Right forelimb (tissue), 1 donor: ENCODE measurements around the gene CD38.
"Not testable (repeated sequence)": the region's sequence is repeated elsewhere in the genome, so short reads cannot be mapped to it uniquely, and the experiment has no call there.

Experiments
- DNase-seq: peaks from one replicate; pipeline ENCODE4 v3.0.0-alpha.2; 2018

CD38 gene

GRCh38 chr4:15778289-15779241 lies at the start of gene CD38:
CD38 (plus strand) TSS chr4:15778328; CDS start chr4:15778415, 87 bp downstream.
- DNase-seq, result peak; percentile 58

GRCh38 chr4:15729910-15730533 lies 48.1 kb upstream of the CD38 start:
- DNase-seq, result no peak

- DNase-seq, result not testable (repeated sequence)
These were observed 45.1 kb upstream of the CD38 start for GRCh38 chr4:15733061-15733460.

- DNase-seq, result no peak
These were observed 42.6 kb upstream of the CD38 start for GRCh38 chr4:15735536-15735935.

GRCh38 chr4:15736514-15737050 lies 41.5 kb upstream of the CD38 start:
- DNase-seq, result no peak

GRCh38 chr4:15737255-15737654 lies 40.9 kb upstream of the CD38 start:
- DNase-seq, result no peak

GRCh38 chr4:15738877-15739276 lies 39.3 kb upstream of the CD38 start:
- DNase-seq, result no peak

- no peak for DNase-seq
These were observed 37.2 kb upstream of the CD38 start for GRCh38 chr4:15740764-15741404.

- no peak for DNase-seq
These were observed 36.0 kb upstream of the CD38 start for GRCh38 chr4:15742083-15742582.

GRCh38 chr4:15742637-15743036 lies 35.5 kb upstream of the CD38 start:
- DNase-seq, result no peak

- no peak for DNase-seq
These were observed 34.0 kb upstream of the CD38 start for GRCh38 chr4:15744016-15744545.

- DNase-seq, result no peak
These were observed 32.0 kb upstream of the CD38 start for GRCh38 chr4:15746110-15746509.

GRCh38 chr4:15749001-15749400 lies 29.1 kb upstream of the CD38 start:
- DNase-seq, result no peak

GRCh38 chr4:15751153-15751552 lies 27.0 kb upstream of the CD38 start:
- DNase-seq, result no peak

GRCh38 chr4:15753081-15753480 lies 25.0 kb upstream of the CD38 start:
- DNase-seq, result no peak

GRCh38 chr4:15753786-15754185 lies 24.3 kb upstream of the CD38 start:
- DNase-seq, result no peak

GRCh38 chr4:15754323-15754722 lies 23.8 kb upstream of the CD38 start:
- no peak for DNase-seq

GRCh38 chr4:15755321-15756155 lies 22.6 kb upstream of the CD38 start:
- DNase-seq, result no peak

GRCh38 chr4:15756361-15756861 lies 21.7 kb upstream of the CD38 start:
- no peak for DNase-seq

- DNase-seq, result no peak
These were observed 21.1 kb upstream of the CD38 start for GRCh38 chr4:15757054-15757453.

- no peak for DNase-seq
These were observed 19.8 kb upstream of the CD38 start for GRCh38 chr4:15758294-15758693.

- DNase-seq, result not testable (repeated sequence)
These were observed 15.7 kb upstream of the CD38 start for GRCh38 chr4:15762460-15762859.
